Cardiac muscle cell (in vitro differentiated cells and primary cell): ENCODE measurements around the gene HECTD2. TPM values are rescaled to one million over a fixed set of nuclear protein-coding genes. Genes with fewer than 3 reads are reported as not detected.

Experiments used
- DNase-seq, 2 donors: peaks; one replicate each; pipeline versions ENCODE4 v3.0.0 to v3.0.0-alpha.2; 2010 to 2017; ENCODE audit warnings: low read depth in 1 of 2, low spot score in 1 of 2
- H3K27ac ChIP-seq: fragments of 200-600 bp; sonication (generic); 2 replicates; pipeline ENCODE4 v1.5.1; 2016
- H3K27me3 ChIP-seq: fragments of 200-600 bp; sonication (generic); 2 replicates; pipeline ENCODE4 v1.6.0; 2016; ENCODE audit warnings: control low read depth
- H3K36me3 ChIP-seq: fragments of 200-600 bp; sonication (generic); 2 replicates; pipeline ENCODE4 v1.5.1; 2016; ENCODE audit warnings: control low read depth
- H3K4me1 ChIP-seq: fragments of 200-600 bp; sonication (generic); 2 replicates; pipeline ENCODE4 v1.8.1; 2017; ENCODE audit warnings: low read depth, mild to moderate bottlenecking, mixed run types
- H3K4me3 ChIP-seq: fragments of 200-600 bp; sonication (generic); 2 replicates; pipeline ENCODE4 v1.5.1; 2016; ENCODE audit warnings: mild to moderate bottlenecking
- H3K9me3 ChIP-seq: fragments of 200-600 bp; sonication (generic); 2 replicates; pipeline ENCODE4 v1.5.1; 2017; ENCODE audit warnings: low read depth, mild to moderate bottlenecking, control low read depth
- CTCF ChIP-seq: IDR thresholded peaks from 2 replicates; pipeline ENCODE4 v1.5.1; 2012; ENCODE audit warnings: low read depth, mild to moderate bottlenecking, low read length
- polyA plus RNA-seq: library from polyadenylated mRNA; unstranded; fragments of >200 nt; fragmentation: Nextera tagmentation; extraction: Ambion mirVana; gene quantifications from 2 replicates; pipeline ENCODE4 v1.2.1, GENCODE V29; 2016
- total RNA-seq: library from RNA; depleted of rRNA; stranded (reverse); fragments of >200 nt; gene quantifications from 2 replicates; pipeline ENCODE4 v1.2.3, GENCODE V29; 2016

Gene HECTD2
- total and polyA plus RNA-seq, 2 experiments from 2014 or later, result 6.7 to 8.5 TPM

GRCh38 chr10:91551856-91552255 lies 141.7 kb downstream of the HECTD2 start:
- no peaks in the 10 kb centered on the region for H3K36me3 ChIP-seq
- H3K4me3 ChIP-seq, result no peak overlapping the region
- peak; percentile 84 to 86 for DNase-seq
- H3K27ac ChIP-seq, result no peak overlapping the region
- peaks cover 3% of the 10 kb centered on the region for H3K4me1 ChIP-seq
- peak; percentile 93 for TF ChIP-seq CTCF
- H3K27me3 ChIP-seq, result peaks cover 7% of the 10 kb centered on the region
- no peaks in the 10 kb centered on the region for H3K9me3 ChIP-seq

GRCh38 chr10:91552274-91553095 lies 142.3 kb downstream of the HECTD2 start:
- Histone ChIP-seq H3K4me3 (no peak overlapping the region), H3K9me3 (no peaks in the 10 kb centered on the region), H3K36me3 (no peaks in the 10 kb centered on the region), H3K4me1 (peaks cover 3% of the 10 kb centered on the region), H3K27me3 (peaks cover 4% of the 10 kb centered on the region), H3K27ac (no peak overlapping the region)
- TF ChIP-seq CTCF, result peak; percentile 62
- peak; percentile 39 to 50 for DNase-seq

- peaks cover 1% of the 10 kb centered on the region for H3K27me3 ChIP-seq
- H3K36me3 ChIP-seq, result no peaks in the 10 kb centered on the region
- H3K4me3 ChIP-seq, result no peak overlapping the region
- peaks cover 3% of the 10 kb centered on the region for H3K4me1 ChIP-seq
- TF ChIP-seq CTCF, result no peak
- DNase-seq, result no peak
- no peaks in the 10 kb centered on the region for H3K9me3 ChIP-seq
- H3K27ac ChIP-seq, result no peak overlapping the region
Observed at GRCh38 chr10:91555455-91555854, 145.3 kb downstream of the HECTD2 start.

- Histone ChIP-seq H3K27ac (no peak overlapping the region), H3K4me3 (no peak overlapping the region), H3K4me1 (peaks cover 2% of the 10 kb centered on the region), H3K9me3 (no peaks in the 10 kb centered on the region), H3K36me3 (no peaks in the 10 kb centered on the region), H3K27me3 (no peaks in the 10 kb centered on the region)
- TF ChIP-seq CTCF, result no peak
- no peak for DNase-seq
Observed at GRCh38 chr10:91556691-91557566, 146.8 kb downstream of the HECTD2 start.

- H3K36me3 ChIP-seq, result no peaks in the 10 kb centered on the region
- H3K4me1 ChIP-seq, result no peaks in the 10 kb centered on the region
- H3K4me3 ChIP-seq, result no peak overlapping the region
- H3K27ac ChIP-seq, result no peak overlapping the region
- TF ChIP-seq CTCF, result no peak
- H3K27me3 ChIP-seq, result no peaks in the 10 kb centered on the region
- H3K9me3 ChIP-seq, result no peaks in the 10 kb centered on the region
- no peak for DNase-seq
Observed at GRCh38 chr10:91557651-91558111, 147.5 kb downstream of the HECTD2 start.
